NCI-H187 treated with DMSO at 0.1 percent for 48 hours (cell line): ENCODE measurements around the gene NOTCH1.

Experiments
- DNase-seq: peaks from one replicate; lab custom pipeline; 2025; lab: John Stamatoyannopoulos, UW

NOTCH1 gene

GRCh38 chr9:136516191-136516654 lies 29.6 kb downstream of the NOTCH1 start:
- no peak for DNase-seq

- no peak for DNase-seq
These were observed 30.6 kb downstream of the NOTCH1 start for GRCh38 chr9:136515276-136515675.

GRCh38 chr9:136514022-136514714 lies 31.7 kb downstream of the NOTCH1 start:
- DNase-seq = no peak

GRCh38 chr9:136513191-136513590 lies 32.7 kb downstream of the NOTCH1 start:
- DNase-seq = no peak

- no peak for DNase-seq
These were observed 33.2 kb downstream of the NOTCH1 start for GRCh38 chr9:136512651-136513071.

- DNase-seq = no peak
These were observed 33.9 kb downstream of the NOTCH1 start for GRCh38 chr9:136511670-136512592.

- no peak for DNase-seq
These were observed 34.6 kb downstream of the NOTCH1 start for GRCh38 chr9:136511144-136511669.

GRCh38 chr9:136510561-136510960 lies 35.3 kb downstream of the NOTCH1 start:
- DNase-seq = no peak

- DNase-seq = no peak
These were observed 36.3 kb downstream of the NOTCH1 start for GRCh38 chr9:136509549-136509948.

GRCh38 chr9:136508729-136509500 lies 36.9 kb downstream of the NOTCH1 start:
- no peak for DNase-seq

- no peak for DNase-seq
These were observed 37.9 kb downstream of the NOTCH1 start for GRCh38 chr9:136507992-136508375.

- no peak for DNase-seq
These were observed 38.4 kb downstream of the NOTCH1 start for GRCh38 chr9:136507221-136507991.

- DNase-seq = no peak
These were observed 39.4 kb downstream of the NOTCH1 start for GRCh38 chr9:136506425-136506824.

- no peak for DNase-seq
These were observed 40.1 kb downstream of the NOTCH1 start for GRCh38 chr9:136505406-136506403.

GRCh38 chr9:136504512-136505348 lies 41.1 kb downstream of the NOTCH1 start:
- no peak for DNase-seq

- no peak for DNase-seq
These were observed 42.8 kb downstream of the NOTCH1 start for GRCh38 chr9:136502940-136503550.

- DNase-seq = no peak
These were observed 43.7 kb downstream of the NOTCH1 start for GRCh38 chr9:136502196-136502595.

- DNase-seq = no peak
These were observed 44.2 kb downstream of the NOTCH1 start for GRCh38 chr9:136501686-136502085.
